Astrocyte (in vitro differentiated cells and primary cell): ENCODE results near the gene PCYOX1L. TPM values are rescaled to one million over a fixed set of nuclear protein-coding genes. Genes with fewer than 3 reads are reported as not detected.

Source experiments
- DNase-seq: peaks from one replicate; pipeline ENCODE4 v3.0.0-alpha.2; 2010; ENCODE audit warnings: low read depth
- FAIRE-seq: peaks from 2 replicates; lab custom pipeline; 2011; peaks lifted over from hg19 to GRCh38; lab: Jason Lieb, UNC
- H2AFZ ChIP-seq: 2 replicates; pipeline ENCODE4 v1.6.0; 2012; ENCODE audit warnings: low read depth, low read length, inconsistent platforms
- H3K27ac ChIP-seq: 2 replicates; pipeline ENCODE4 v1.5.1; 2011; ENCODE audit warnings: low read depth, low read length, inconsistent platforms
- H3K27me3 ChIP-seq: 2 replicates; pipeline ENCODE4 v1.6.0; 2011; ENCODE audit warnings: low read length, inconsistent platforms; ENCODE audit not compliant: insufficient read depth
- H3K36me3 ChIP-seq: 2 replicates; pipeline ENCODE4 v1.5.1; 2011; ENCODE audit warnings: low read length, inconsistent platforms; ENCODE audit not compliant: insufficient read depth
- H3K4me1 ChIP-seq: 2 replicates; pipeline ENCODE4 v1.5.1; 2011; ENCODE audit warnings: low read length, inconsistent platforms; ENCODE audit not compliant: insufficient read depth
- H3K4me2 ChIP-seq: 2 replicates; pipeline ENCODE4 v1.6.0; 2012; ENCODE audit warnings: low read length, inconsistent platforms
- H3K4me3 ChIP-seq: 2 replicates; pipeline ENCODE4 v1.5.1; 2011; ENCODE audit warnings: low read depth, mild to moderate bottlenecking, low read length, inconsistent platforms; ENCODE audit not compliant: insufficient read depth
- H3K79me2 ChIP-seq: 2 replicates; pipeline ENCODE4 v1.6.0; 2012; ENCODE audit warnings: mild to moderate bottlenecking, low read length, inconsistent platforms; ENCODE audit not compliant: insufficient read depth
- H3K9ac ChIP-seq: 2 replicates; pipeline ENCODE4 v1.6.0; 2012; ENCODE audit warnings: mild to moderate bottlenecking, low read length, inconsistent platforms
- H3K9me3 ChIP-seq: 2 replicates; pipeline ENCODE4 v1.5.1; 2012; ENCODE audit warnings: low read depth, mild to moderate bottlenecking, low read length, inconsistent platforms; ENCODE audit not compliant: insufficient read depth
- H4K20me1 ChIP-seq: 2 replicates; pipeline ENCODE4 v1.6.0; 2012; ENCODE audit warnings: low read length, inconsistent platforms; ENCODE audit not compliant: insufficient read depth
- H3K27ac Mint-ChIP-seq: one replicate; pipeline ENCODE4 v1.8.0; 2021; ENCODE audit warnings: mild to moderate bottlenecking, mixed read lengths; ENCODE audit not compliant: unreplicated experiment
- H3K27me3 Mint-ChIP-seq: one replicate; pipeline ENCODE4 v1.8.0; 2021; ENCODE audit warnings: low read depth, mixed read lengths; ENCODE audit not compliant: unreplicated experiment
- H3K36me3 Mint-ChIP-seq: one replicate; pipeline ENCODE4 v1.8.0; 2021; ENCODE audit warnings: low read depth, mixed read lengths; ENCODE audit not compliant: unreplicated experiment
- H3K4me1 Mint-ChIP-seq: one replicate; pipeline ENCODE4 v1.8.0; 2021; ENCODE audit warnings: low read depth, mixed read lengths; ENCODE audit not compliant: unreplicated experiment
- H3K4me3 Mint-ChIP-seq: one replicate; pipeline ENCODE4 v1.8.0; 2021; ENCODE audit warnings: mild to moderate bottlenecking, moderate library complexity, mixed read lengths; ENCODE audit not compliant: unreplicated experiment
- H3K9me3 Mint-ChIP-seq: one replicate; pipeline ENCODE4 v1.8.0; 2021; ENCODE audit warnings: mild to moderate bottlenecking, mixed read lengths; ENCODE audit not compliant: unreplicated experiment
- EZH2 ChIP-seq: IDR thresholded peaks from 2 replicates; pipeline ENCODE4 v1.6.1; 2012; ENCODE audit warnings: mild to moderate bottlenecking, low read length, inconsistent platforms; ENCODE audit not compliant: insufficient read depth
- total RNA-seq: library from RNA; stranded (reverse); gene quantifications from 2 replicates; pipeline ENCODE4 v1.2.1, GENCODE V29; 2021
- TF ChIP-seq, protein P1 (sequence below): IDR thresholded peaks from 2 replicates; pipeline ENCODE4 v1.5.1; 2011; ENCODE audit warnings: low read depth, mild to moderate bottlenecking, inconsistent platforms, low read length, moderate library complexity; ENCODE audit not compliant: insufficient read depth

The PCYOX1L gene
- total RNA-seq, 1 donor from 2014 or later, result 16.6 TPM

- Mint-ChIP-seq H3K4me1 (peaks cover 19% of the 10 kb centered on the region), H3K27me3 (no peaks in the 10 kb centered on the region), H3K36me3 (peaks cover 18% of the 10 kb centered on the region), H3K27ac (peak within 1 kb of the TSS; percentile 98), H3K4me3 (peak within 1 kb of the TSS; percentile 98), H3K9me3 (no peaks in the 10 kb centered on the region)
- FAIRE-seq (peak; percentile 63), DNase-seq (peak; percentile 95)
- TF ChIP-seq, protein P1, sequence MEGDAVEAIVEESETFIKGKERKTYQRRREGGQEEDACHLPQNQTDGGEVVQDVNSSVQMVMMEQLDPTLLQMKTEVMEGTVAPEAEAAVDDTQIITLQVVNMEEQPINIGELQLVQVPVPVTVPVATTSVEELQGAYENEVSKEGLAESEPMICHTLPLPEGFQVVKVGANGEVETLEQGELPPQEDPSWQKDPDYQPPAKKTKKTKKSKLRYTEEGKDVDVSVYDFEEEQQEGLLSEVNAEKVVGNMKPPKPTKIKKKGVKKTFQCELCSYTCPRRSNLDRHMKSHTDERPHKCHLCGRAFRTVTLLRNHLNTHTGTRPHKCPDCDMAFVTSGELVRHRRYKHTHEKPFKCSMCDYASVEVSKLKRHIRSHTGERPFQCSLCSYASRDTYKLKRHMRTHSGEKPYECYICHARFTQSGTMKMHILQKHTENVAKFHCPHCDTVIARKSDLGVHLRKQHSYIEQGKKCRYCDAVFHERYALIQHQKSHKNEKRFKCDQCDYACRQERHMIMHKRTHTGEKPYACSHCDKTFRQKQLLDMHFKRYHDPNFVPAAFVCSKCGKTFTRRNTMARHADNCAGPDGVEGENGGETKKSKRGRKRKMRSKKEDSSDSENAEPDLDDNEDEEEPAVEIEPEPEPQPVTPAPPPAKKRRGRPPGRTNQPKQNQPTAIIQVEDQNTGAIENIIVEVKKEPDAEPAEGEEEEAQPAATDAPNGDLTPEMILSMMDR, result no peak
- no peak for TF ChIP-seq EZH2
- Histone ChIP-seq H3K79me2 (peaks cover 27% of the 10 kb centered on the region), H3K27ac (peak within 1 kb of the TSS; percentile 59), H3K4me1 (peaks cover 6% of the 10 kb centered on the region), H3K4me2 (peak within 1 kb of the TSS; percentile 99), H3K9me3 (no peaks in the 10 kb centered on the region), H3K36me3 (peaks cover 27% of the 10 kb centered on the region), H4K20me1 (peaks cover 13% of the 10 kb centered on the region), H3K9ac (peak within 1 kb of the TSS; percentile 88), H3K27me3 (no peaks in the 10 kb centered on the region), H2AFZ (peak within 1 kb of the TSS; percentile 94), H3K4me3 (peak within 1 kb of the TSS; percentile 99)
These were observed 12.5 kb upstream of the PCYOX1L start, which contains the start of gene GRPEL2 for GRCh38 chr5:149345147-149345891. Gene GRPEL2 (plus strand): TSS chr5:149345499. CDS start chr5:149345540, 41 bp downstream.

GRCh38 chr5:149345892-149346222 is 12.0 kb upstream of the PCYOX1L start:
- Histone ChIP-seq H3K9ac (peak overlapping the region; percentile 88), H3K79me2 (peaks cover 28% of the 10 kb centered on the region), H3K27me3 (no peaks in the 10 kb centered on the region), H4K20me1 (peaks cover 13% of the 10 kb centered on the region), H3K27ac (peak overlapping the region; percentile 59), H3K4me3 (peak overlapping the region; percentile 99), H3K4me1 (peaks cover 6% of the 10 kb centered on the region), H3K4me2 (peak overlapping the region; percentile 99), H3K9me3 (no peaks in the 10 kb centered on the region), H3K36me3 (peaks cover 32% of the 10 kb centered on the region), H2AFZ (peak overlapping the region; percentile 94)
- FAIRE-seq (no peak), DNase-seq (peak; percentile 30)
- TF ChIP-seq EZH2, result no peak
- TF ChIP-seq, protein P1, result no peak
- Mint-ChIP-seq H3K27me3 (no peaks in the 10 kb centered on the region), H3K27ac (peak overlapping the region; percentile 98), H3K4me1 (peaks cover 19% of the 10 kb centered on the region), H3K4me3 (peak overlapping the region; percentile 98), H3K36me3 (peaks cover 19% of the 10 kb centered on the region), H3K9me3 (no peaks in the 10 kb centered on the region)

DNA sequence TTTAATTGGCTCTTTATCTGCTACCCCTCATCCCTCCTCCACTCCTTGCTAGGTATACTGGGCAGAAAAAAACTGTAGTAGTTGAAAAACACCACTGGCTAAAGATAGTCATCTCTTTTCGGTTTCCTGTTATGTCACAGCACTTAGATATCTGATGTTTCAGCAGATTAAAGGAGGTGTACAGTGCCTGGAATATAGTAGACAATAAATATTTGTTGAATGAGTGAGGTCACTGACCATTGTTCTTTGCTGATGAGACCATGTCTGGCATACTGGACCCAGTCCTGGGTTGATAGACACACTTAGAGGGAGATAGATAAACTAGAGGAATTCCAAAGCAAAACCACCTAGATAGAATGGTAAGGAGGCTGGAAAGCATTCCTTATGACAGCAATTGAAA is 9.3 kb upstream of the PCYOX1L start:
- H3K27ac Mint-ChIP-seq, result peak overlapping the region; percentile 55
- peaks cover 28% of the 10 kb centered on the region for H3K36me3 Mint-ChIP-seq
- H4K20me1 ChIP-seq, result peaks cover 15% of the 10 kb centered on the region
- peaks cover 30% of the 10 kb centered on the region for H3K79me2 ChIP-seq
- H3K4me3 ChIP-seq, result no peak overlapping the region
- no peak for FAIRE-seq
- H3K9me3 Mint-ChIP-seq, result no peaks in the 10 kb centered on the region
- peaks cover 21% of the 10 kb centered on the region for H3K4me1 Mint-ChIP-seq
- no peak overlapping the region for H3K27ac ChIP-seq
- no peak overlapping the region for H3K9ac ChIP-seq
- no peaks in the 10 kb centered on the region for H3K27me3 ChIP-seq
- TF ChIP-seq EZH2, result no peak
- TF ChIP-seq, protein P1, result no peak
- H3K4me2 ChIP-seq, result no peak overlapping the region
- H3K27me3 Mint-ChIP-seq, result no peaks in the 10 kb centered on the region
- peak overlapping the region; percentile 62 for H3K4me3 Mint-ChIP-seq
- DNase-seq, result no peak
- H2AFZ ChIP-seq, result no peak overlapping the region
- H3K36me3 ChIP-seq, result peaks cover 56% of the 10 kb centered on the region
- H3K9me3 ChIP-seq, result no peaks in the 10 kb centered on the region
- H3K4me1 ChIP-seq, result peaks cover 6% of the 10 kb centered on the region
